Neural crest cell (in vitro differentiated cells): Measurements from ENCODE around the gene RFX8. TPM values are rescaled to one million over a fixed set of nuclear protein-coding genes. Genes with fewer than 3 reads are reported as not detected.

ENCODE experiments used
- DNase-seq: peaks from one replicate; pipeline ENCODE4 v3.0.0; 2021; ENCODE audit warnings: low read depth, mixed read lengths, low spot score
- H3K27ac Mint-ChIP-seq: one replicate; pipeline ENCODE4 v1.8.0; 2021; ENCODE audit warnings: mild to moderate bottlenecking, mixed read lengths; ENCODE audit not compliant: unreplicated experiment
- H3K27me3 Mint-ChIP-seq: 2 replicates; pipeline ENCODE4 v1.8.0; 2021; ENCODE audit warnings: low read depth, mild to moderate bottlenecking, mixed read lengths
- H3K36me3 Mint-ChIP-seq: 2 replicates; pipeline ENCODE4 v1.8.0; 2021; ENCODE audit warnings: low read depth, mild to moderate bottlenecking, mixed read lengths
- H3K4me1 Mint-ChIP-seq: 2 replicates; pipeline ENCODE4 v1.8.0; 2021; ENCODE audit warnings: mixed read lengths
- H3K4me3 Mint-ChIP-seq: one replicate; pipeline ENCODE4 v1.8.0; 2021; ENCODE audit warnings: mild to moderate bottlenecking, mixed read lengths
- H3K9me3 Mint-ChIP-seq: 2 replicates; pipeline ENCODE4 v1.8.0; 2021; ENCODE audit warnings: mixed read lengths
- CTCF ChIP-seq: fragments of 200-600 bp; sonication (generic); conservative IDR thresholded peaks from 2 replicates; pipeline ENCODE4 v1.5.0; 2021; ENCODE audit warnings: antibody characterized with exemption, mild to moderate bottlenecking
- total RNA-seq: library from RNA; stranded (reverse); gene quantifications from 2 replicates; pipeline ENCODE4 v1.2.1, GENCODE V29; 2021

The RFX8 gene
- total RNA-seq, 1 donor from 2014 or later: 0.44 TPM

GRCh38 chr2:101478181-101479001 lies 3.5 kb upstream of the RFX8 start:
- Mint-ChIP-seq H3K27ac (no peak overlapping the region), H3K4me3 (no peak overlapping the region), H3K9me3 (no peaks in the 10 kb centered on the region), H3K27me3 (peaks cover 10% of the 10 kb centered on the region), H3K36me3 (no peaks in the 10 kb centered on the region), H3K4me1 (peaks cover 13% of the 10 kb centered on the region)
- no peak for TF ChIP-seq CTCF
- no peak for DNase-seq

GRCh38 chr2:101477556-101477955 lies 2.6 kb upstream of the RFX8 start:
- Mint-ChIP-seq H3K36me3 (no peaks in the 10 kb centered on the region), H3K4me3 (no peak overlapping the region), H3K27me3 (peaks cover 16% of the 10 kb centered on the region), H3K4me1 (peaks cover 17% of the 10 kb centered on the region), H3K9me3 (no peaks in the 10 kb centered on the region), H3K27ac (no peak overlapping the region)
- DNase-seq: no peak
- TF ChIP-seq CTCF: no peak

GRCh38 chr2:101476605-101477208 lies 1.8 kb upstream of the RFX8 start:
- Mint-ChIP-seq H3K4me1 (peaks cover 17% of the 10 kb centered on the region), H3K27ac (no peak overlapping the region), H3K36me3 (no peaks in the 10 kb centered on the region), H3K27me3 (peaks cover 16% of the 10 kb centered on the region), H3K4me3 (no peak overlapping the region), H3K9me3 (no peaks in the 10 kb centered on the region)
- no peak for TF ChIP-seq CTCF
- DNase-seq: no peak

- no peaks in the 10 kb centered on the region for H3K9me3 Mint-ChIP-seq
- H3K27me3 Mint-ChIP-seq: peaks cover 16% of the 10 kb centered on the region
- TF ChIP-seq CTCF: no peak
- peaks cover 9% of the 10 kb centered on the region for H3K4me1 Mint-ChIP-seq
- peak overlapping the region; percentile 83 for H3K4me3 Mint-ChIP-seq
- peak; percentile 44 for DNase-seq
- no peaks in the 10 kb centered on the region for H3K36me3 Mint-ChIP-seq
- H3K27ac Mint-ChIP-seq: no peak overlapping the region
These were observed 806 bp downstream of the RFX8 start for GRCh38 chr2:101473911-101474701.

GRCh38 chr2:101473591-101473910 lies 1.4 kb downstream of the RFX8 start:
- H3K36me3 Mint-ChIP-seq: no peaks in the 10 kb centered on the region
- peak overlapping the region; percentile 83 for H3K4me3 Mint-ChIP-seq
- no peak for TF ChIP-seq CTCF
- no peak for DNase-seq
- peaks cover 8% of the 10 kb centered on the region for H3K4me1 Mint-ChIP-seq
- peaks cover 16% of the 10 kb centered on the region for H3K27me3 Mint-ChIP-seq
- no peaks in the 10 kb centered on the region for H3K9me3 Mint-ChIP-seq
- no peak overlapping the region for H3K27ac Mint-ChIP-seq
